Measurements from ENCODE around the gene ZNF532. TPM values are rescaled to one million over a fixed set of nuclear protein-coding genes. Genes with fewer than 3 reads are reported as not detected.
"Not testable (repeated sequence)": the region's sequence is repeated elsewhere in the genome, so short reads cannot be mapped to it uniquely, and the experiment has no call there.

ZNF532 gene
- total and polyA plus RNA-seq, 11 donors, result 16.0 to 84.4 (median 69.9) TPM

DNA sequence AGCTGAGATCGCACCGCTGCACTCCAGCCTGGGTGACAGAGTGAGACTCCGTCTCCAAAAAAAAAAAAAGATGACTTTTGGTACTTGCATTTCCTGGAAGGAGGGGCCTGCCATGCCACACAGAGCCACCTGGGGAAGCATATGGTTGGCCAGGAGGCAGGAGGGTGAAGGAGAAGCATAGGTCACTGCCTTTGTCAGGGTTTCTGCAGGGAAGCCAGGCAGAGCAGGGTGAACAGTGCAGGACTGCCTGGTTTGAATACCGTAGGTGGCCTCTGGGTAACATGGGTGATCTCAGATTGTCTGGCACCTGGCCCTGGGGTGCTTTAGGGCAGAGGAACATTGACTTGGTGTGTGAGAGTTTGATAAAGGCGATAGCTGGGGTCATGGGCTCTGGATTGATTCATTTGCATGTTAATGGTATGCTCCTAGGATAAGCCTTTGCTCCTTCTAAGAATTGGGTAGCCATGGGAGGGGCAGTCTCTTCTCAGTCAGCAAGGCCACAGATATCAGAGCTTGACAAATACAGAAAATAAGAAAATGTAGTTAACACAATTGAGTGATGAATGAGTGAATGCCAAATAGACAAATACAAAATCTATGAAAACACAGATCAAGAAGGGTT lies 151.0 kb downstream of the ZNF532 start:
- TF ChIP-seq POLR2A (IDR thresholded peaks at IDR 0.05), result no peak
- TF ChIP-seq, protein P1, sequence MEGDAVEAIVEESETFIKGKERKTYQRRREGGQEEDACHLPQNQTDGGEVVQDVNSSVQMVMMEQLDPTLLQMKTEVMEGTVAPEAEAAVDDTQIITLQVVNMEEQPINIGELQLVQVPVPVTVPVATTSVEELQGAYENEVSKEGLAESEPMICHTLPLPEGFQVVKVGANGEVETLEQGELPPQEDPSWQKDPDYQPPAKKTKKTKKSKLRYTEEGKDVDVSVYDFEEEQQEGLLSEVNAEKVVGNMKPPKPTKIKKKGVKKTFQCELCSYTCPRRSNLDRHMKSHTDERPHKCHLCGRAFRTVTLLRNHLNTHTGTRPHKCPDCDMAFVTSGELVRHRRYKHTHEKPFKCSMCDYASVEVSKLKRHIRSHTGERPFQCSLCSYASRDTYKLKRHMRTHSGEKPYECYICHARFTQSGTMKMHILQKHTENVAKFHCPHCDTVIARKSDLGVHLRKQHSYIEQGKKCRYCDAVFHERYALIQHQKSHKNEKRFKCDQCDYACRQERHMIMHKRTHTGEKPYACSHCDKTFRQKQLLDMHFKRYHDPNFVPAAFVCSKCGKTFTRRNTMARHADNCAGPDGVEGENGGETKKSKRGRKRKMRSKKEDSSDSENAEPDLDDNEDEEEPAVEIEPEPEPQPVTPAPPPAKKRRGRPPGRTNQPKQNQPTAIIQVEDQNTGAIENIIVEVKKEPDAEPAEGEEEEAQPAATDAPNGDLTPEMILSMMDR (IDR thresholded peaks at IDR 0.05), result no peak
- peaks cover 0 to 4% (median 0%) of the 10 kb centered on the region in 12 donors for H3K4me1 ChIP-seq
- H3K4me3 ChIP-seq, result no peak overlapping the region
- no peak overlapping the region for H3K27ac ChIP-seq
- H3K36me3 ChIP-seq, result no peaks in the 10 kb centered on the region
- DNase-seq, result no peak
- intact Hi-C loops (cut with DNase I), result no loop called here
- 93 to 96% (median 94%) methylated on average over 5 of the region's 5 CpGs for WGBS, 4 donors
- H3K9me3 ChIP-seq, result peaks cover 0 to 8% (median 1%) of the 10 kb centered on the region in 12 donors
- peak in 1 of 4 donors; percentile 22 for ATAC-seq
- no peaks in the 10 kb centered on the region for H3K27me3 ChIP-seq

DNA sequence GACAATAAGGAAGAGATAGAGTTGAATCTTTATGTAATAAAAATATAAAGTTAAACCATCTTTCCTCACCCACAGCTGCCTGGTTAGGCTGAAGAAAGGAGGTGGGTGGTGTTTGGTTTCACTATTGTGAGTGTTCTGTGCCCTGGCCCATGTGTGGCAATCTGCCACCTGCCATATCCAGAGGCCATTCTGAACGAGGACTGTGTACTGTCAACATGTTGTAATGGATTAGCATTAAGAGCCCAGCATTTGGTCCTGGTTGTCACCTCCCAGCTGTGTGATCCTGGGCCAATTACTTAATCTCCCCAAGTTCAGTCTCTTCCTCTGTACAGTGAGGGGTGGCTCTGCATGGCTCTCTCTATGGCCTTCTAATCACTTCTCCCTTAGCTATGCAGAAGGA lies 156.8 kb downstream of the ZNF532 start:
- peak overlapping the region in 7 of 12 donors; percentile 31 to 76 (median 57) for H3K27ac ChIP-seq
- no peak overlapping the region for H3K4me3 ChIP-seq
- no peaks in the 10 kb centered on the region for H3K36me3 ChIP-seq
- TF ChIP-seq, protein P1 (IDR thresholded peaks at IDR 0.05), result no peak
- no peak for TF ChIP-seq POLR2A (IDR thresholded peaks at IDR 0.05)
- H3K9me3 ChIP-seq, result peaks cover 0 to 10% (median 1%) of the 10 kb centered on the region in 12 donors
- H3K27me3 ChIP-seq, result no peaks in the 10 kb centered on the region
- peak; percentile 68 to 81 (median 73) for ATAC-seq
- peak in 2 of 5 donors; percentile 41 to 71 for DNase-seq
- peaks cover 0 to 39% (median 11%) of the 10 kb centered on the region in 12 donors for H3K4me1 ChIP-seq
- WGBS, 4 donors, result 0 to 47% (median 22%) methylated on average over 1 of the region's 1 CpG
- intact Hi-C loops (cut with DNase I), result no loop called here

DNA sequence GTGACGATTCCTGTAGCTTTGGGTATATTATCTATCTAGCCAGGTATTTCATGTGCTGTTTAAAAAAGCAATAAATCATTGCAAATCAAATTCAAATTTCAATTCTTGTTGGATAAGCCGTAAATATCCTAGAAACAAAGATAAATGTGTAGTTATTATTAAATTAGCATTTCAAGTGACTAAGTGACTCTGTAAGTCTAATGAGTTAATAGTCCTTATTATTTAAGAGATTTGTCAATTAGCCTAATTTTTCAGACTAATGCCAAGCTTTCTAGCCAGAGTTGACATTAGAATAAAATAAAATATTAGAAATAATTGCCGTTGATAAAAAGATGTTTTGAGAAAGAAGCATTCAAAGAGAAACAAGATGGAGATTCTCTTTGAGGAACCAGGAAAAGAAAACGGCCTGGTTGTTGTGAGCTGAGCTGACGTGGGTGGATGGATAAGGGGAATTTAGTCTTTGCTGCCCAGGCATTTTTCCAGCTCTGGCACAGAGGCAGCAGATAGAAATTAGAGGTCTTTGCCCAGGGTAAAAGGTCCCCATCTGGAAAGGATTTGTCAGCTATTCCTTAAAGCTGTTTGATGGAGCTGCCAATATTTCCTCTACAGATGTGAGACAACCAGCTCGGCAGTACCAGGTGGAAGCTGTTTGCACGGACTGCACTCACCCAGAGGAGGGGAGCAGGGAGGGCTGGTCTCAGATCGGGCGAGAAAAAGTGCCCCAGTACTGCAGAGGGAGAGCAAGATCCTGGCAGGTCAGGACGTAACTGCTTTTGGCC lies 157.7 kb downstream of the ZNF532 start:
- 56 to 77% (median 70%) methylated on average over 10 of the region's 10 CpGs for WGBS, 4 donors
- TF ChIP-seq, protein P1 (IDR thresholded peaks at IDR 0.05), result no peak
- no peak for TF ChIP-seq POLR2A (IDR thresholded peaks at IDR 0.05)
- ATAC-seq (peak in 3 of 4 donors; percentile 48 to 57 (median 53)), DNase-seq (peak in 1 of 5 donors; percentile 42)
- Histone ChIP-seq H3K4me3 (no peak overlapping the region), H3K9me3 (peaks cover 0 to 7% (median under 1%) of the 10 kb centered on the region in 12 donors), H3K27ac (peak overlapping the region in 10 of 12 donors; percentile 21 to 76 (median 54)), H3K4me1 (peaks cover 0 to 39% (median 11%) of the 10 kb centered on the region in 12 donors), H3K36me3 (no peaks in the 10 kb centered on the region), H3K27me3 (no peaks in the 10 kb centered on the region)
- intact Hi-C loops (cut with DNase I), result no loop called here

DNA sequence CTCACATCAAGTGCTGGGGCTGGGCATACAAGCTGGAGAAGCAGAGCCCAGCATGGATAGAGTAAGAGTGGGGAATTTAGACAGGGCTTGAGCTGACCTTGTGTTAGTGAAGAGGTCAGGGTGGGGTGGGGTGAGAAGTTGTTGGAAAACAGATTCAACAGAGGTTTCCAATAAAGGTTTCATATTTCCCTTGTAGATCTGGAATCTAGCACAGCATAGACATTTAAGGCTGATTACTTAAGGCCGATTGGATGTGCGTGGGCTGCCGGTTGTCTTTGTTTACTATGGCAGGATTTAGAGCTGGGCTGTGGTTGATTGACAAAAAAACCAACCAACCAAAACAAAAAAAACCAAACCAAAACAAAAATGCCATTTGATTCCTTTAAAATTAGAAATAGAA lies 160.2 kb downstream of the ZNF532 start:
- peak in 3 of 4 donors; percentile 50 to 70 (median 64) for ATAC-seq
- DNase-seq, result peak in 1 of 5 donors; percentile 42
- Histone ChIP-seq H3K27me3 (no peaks in the 10 kb centered on the region), H3K9me3 (peaks cover 0 to 4% (median 0%) of the 10 kb centered on the region in 12 donors), H3K36me3 (no peaks in the 10 kb centered on the region), H3K4me3 (no peak overlapping the region), H3K4me1 (peaks cover 0 to 39% (median 11%) of the 10 kb centered on the region in 12 donors), H3K27ac (peak overlapping the region in 10 of 12 donors; percentile 34 to 76 (median 55))
- intact Hi-C loops (cut with DNase I), result no loop called here
- WGBS, 4 donors, result 52 to 72% (median 62%) methylated on average over 3 of the region's 3 CpGs
- TF ChIP-seq POLR2A (IDR thresholded peaks at IDR 0.05), result no peak
- TF ChIP-seq, protein P1 (IDR thresholded peaks at IDR 0.05), result no peak

DNA sequence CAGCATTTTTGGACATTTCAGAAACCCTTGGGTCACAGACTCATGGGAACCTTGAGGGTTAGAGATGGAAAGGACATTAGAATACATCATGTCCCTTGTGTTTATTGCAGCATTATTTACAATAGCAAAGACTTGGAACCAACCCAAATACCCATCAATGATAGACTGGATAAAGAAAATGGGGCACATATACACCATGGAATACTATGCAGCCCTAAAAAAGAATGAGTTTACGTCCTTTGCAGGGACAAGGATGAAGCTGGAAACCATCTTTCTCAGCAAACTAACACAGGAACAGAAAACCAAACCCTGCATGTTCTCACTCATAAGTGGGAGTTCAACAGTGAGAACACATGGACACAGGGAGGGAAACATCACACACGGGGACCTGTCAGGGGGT lies 160.9 kb downstream of the ZNF532 start:
- H3K4me3 ChIP-seq; ATAC-seq; H3K36me3 ChIP-seq; H3K9me3 ChIP-seq; DNase-seq; intact Hi-C loops (cut with DNase I); H3K27me3 ChIP-seq: not testable (repeated sequence)
- Histone ChIP-seq H3K27ac (peak overlapping the region in 9 of 12 donors; percentile 41 to 76 (median 57)), H3K4me1 (peaks cover 0 to 40% (median 11%) of the 10 kb centered on the region in 12 donors)
- WGBS, 4 donors, result 93 to 98% (median 96%) methylated on average over 2 of the region's 2 CpGs

Measured in heart left ventricle (tissue), 16 donors.